ENCODE measurements around the gene MEF2D.

The MEF2D gene

DNA sequence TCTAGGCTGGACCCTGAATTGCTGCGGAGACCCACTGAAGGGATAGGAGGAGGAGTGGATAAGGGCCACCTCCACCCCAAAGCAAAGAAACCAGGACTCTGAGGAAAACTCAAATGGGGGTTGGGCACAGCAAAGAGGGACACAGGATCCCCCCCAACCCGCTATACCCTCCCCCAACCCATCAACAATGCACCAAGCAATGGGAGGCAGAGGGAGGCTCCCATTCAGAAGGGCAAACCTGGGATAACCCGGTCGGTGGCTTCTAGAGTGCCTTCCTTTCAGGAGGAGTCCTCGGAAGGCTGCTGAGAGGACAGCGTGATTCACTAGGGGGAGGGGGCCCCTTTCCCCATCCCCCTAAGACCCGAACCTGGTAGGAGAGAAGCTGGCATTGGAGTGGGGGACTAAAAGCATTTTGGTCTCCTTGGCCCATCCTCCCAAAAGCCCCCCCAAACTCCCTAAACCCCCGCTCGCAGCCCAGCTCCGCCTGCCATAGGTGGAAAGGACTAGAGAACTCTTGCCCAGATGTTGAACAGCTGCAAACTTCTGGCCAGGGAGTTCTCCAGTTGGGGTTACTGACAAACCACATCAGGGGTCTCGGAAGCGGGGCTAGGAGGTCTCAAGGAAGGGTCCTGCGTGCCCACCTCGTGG, 1.3 kb downstream of the MEF2D start:
- DNase-seq: no peak

DNA sequence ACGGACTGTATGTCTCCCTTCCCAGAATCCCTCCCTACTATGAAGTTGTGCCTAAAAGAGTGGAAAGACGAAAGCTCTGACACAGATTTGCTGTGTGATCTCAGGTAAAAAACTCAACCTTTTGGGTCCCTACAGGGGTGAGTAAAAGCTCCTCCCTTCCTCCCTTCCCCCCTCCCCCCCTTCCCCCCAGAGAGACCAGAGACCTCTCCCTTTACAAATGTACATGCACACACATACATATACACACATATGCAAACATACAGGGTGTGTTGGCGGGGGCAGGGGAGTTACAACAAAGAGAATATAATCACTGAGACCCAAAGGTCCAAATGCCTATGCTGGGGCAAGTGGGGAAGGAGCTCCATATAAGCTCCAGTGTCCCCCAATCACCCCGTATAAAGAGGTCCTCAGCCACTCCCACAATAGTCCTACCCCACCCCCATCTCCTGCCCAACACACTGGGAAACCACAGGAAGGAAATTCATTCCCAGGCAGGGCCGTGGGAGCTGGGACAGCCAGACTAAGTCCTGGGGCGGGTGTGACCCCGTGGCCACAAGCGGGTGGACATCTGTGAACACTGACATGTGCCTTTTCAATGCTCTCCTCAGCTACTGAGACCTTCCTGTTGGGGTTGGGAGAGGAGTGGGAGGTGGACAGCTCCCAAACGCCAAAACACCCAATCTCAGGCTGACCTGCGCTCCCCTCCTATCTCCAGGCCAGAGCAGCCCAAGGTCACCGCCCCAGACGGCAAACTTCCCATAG, 2.0 kb downstream of the MEF2D start:
- no peak for DNase-seq

DNA sequence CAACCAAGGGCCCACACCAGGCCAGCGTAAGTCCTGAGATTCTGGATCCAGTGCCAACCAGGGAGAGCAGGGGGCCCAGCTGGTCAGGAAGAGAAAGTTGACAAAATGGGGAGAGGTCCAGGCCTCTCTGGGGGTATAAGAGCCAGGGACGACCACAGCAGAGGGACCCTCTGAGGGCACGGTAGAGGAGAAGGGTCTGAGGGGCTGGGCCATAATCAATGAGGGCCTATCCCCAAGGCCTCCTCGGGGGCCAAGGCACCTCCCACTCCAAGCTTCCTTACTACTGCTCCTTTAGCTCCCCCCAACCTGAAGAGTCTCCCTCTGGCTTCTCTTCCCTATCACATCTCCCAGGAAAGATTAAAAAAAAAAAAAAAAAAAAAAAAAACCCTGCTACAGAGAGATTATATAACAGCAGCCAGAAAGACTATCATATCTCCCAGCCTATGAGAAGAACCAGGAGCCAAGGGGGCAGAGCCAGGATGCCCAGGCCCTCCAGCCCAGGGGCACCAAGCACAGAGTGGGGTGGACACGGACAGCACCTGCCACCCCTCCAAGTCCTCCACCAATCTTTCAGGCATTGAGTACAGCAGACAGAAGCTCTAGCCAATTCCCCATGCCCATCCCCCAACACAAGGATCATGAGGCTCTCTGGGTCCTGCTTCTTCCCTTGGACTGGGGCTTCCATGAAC, 2.7 kb downstream of the MEF2D start:
- no peak for DNase-seq

DNA sequence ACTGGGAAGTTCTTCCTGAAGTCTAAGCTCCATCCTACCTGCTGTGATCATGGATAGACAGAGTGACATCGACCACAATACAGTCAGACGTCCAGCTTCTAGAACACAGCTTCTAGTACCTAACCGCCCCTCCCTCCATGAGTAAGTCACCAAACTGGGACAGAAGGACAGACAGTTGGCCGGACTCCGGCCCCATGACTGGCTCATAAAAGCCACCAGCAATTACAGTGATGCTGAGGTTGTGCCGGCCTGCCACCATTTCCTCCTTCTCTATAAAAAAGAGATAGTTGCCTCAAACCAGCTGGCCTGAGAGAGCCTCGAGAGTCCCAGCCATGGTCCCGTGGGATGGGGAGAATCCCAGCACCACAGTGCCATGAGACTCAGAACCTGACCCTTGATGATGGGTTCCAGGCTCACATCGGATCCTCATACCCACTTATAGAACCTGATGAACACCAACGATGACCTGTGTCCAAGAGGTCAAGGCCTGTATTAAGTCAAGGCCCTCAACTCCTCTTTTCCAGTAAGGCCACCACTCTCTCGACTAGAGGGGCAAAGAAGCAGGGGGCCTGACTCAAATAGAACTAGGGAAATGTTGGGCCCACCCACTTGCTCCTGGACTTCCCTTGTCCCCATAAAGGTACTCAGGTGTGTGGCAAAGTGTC, 3.4 kb downstream of the MEF2D start:
- no peak for DNase-seq

DNA sequence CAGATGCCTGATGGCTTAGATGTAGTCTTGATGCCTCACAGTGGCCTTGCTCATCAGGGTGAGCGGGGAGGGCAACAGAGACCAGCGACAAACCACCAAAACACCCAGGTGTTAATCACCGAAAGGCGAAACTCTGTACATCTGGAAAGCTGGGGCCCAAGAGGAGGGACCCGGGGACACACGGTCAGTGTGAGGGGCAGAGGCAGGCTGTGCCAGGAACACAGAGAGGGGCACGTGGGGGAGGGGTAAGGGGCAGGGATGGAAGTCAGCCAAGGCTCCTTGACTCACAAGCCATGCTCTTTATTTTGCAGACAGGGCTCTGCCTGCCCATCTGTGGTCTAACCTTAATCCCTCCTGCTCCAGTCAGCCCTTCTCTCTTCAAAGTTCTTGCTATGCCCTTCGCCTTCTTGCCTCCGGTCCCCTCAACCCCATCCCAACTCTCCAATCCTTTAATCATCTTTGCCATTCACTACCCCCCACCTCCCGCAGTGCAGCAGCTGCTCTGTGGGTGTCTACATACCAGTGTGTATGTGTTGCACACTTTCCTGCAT, 4.3 kb downstream of the MEF2D start:
- peak; percentile 32 for DNase-seq

DNA sequence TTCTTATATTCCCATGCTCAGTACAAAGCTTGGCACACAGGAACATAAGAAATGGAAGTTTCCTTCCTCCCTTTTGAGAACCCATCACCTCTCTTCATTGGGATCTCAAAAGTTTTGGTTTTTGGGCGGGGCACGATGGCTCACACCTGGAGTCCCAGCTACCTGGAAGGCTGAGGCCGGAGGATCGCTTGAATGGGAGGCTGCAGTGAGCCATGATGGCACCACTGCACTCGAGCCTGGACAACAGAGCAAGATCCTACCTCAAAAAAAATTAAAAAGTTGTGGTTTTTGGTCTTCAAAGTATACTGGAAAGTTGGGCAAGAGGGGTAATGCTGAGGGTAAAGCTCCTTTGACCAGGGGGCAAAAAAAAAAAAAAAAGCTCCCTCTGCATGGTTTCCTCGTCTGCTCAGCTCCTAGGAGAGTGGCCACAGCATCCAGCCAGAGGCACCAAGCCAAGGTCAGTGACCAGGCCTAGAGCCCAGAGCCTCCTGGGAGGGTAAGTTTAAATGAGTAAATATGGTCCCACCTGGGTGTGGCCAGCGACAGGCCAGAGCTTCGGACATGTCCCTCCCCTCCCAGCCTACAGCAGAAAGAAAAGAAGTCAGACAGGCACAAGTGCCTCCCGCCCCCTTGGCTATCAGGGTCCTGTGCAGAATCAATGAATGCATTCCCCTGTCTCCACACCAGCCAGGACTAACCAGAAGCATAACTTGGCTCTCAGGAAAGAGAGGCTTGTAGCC, 5.0 kb downstream of the MEF2D start:
- DNase-seq: no peak

DNA sequence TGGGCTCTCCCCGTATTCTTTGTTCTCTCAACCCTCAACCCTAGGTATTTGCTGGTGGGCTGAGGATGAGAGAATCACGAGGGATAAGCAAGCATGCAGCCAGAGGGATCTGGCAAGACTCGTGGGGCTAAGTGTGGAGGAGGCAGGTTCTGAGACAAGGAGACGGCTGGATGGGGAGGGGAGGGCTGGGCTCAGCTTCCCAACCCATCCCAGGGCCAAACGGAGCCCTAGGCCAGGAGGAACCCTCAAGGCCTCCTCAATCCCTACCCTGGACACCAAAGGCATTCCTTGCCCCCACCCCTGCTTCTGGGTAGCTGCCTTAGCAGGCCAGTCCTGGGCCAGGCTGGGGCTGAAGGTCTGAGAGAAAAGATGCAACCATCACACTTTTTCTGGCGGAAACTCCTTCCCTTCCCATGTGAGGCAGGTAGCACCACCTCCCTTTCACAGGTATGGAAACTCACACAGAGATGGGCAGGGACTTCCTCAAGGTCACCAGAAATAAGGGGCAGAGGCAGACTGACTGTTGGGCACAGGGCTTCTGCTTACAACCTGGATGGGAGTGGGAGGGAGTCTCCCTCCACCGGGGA, 6.2 kb downstream of the MEF2D start:
- DNase-seq: no peak

DNA sequence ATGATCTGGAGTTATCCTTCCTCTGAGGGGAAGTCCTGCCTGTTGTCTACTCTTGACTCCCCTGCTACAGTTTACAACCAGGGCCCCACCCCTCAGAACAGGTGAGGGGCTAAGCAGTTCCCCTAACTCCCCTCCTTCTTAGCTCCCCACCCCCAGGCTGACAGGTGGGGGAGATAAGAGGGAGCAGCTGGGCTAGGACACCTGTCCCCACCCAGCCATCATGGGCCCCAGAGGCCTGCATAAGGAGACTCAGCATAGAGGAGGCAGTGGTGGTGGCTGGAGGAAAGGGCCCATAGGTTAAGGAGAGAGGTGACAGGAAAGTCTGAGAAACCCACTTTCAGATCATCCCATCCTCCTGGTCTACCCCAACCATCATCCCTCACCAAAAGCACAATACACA, 6.8 kb downstream of the MEF2D start:
- no peak for DNase-seq

DNA sequence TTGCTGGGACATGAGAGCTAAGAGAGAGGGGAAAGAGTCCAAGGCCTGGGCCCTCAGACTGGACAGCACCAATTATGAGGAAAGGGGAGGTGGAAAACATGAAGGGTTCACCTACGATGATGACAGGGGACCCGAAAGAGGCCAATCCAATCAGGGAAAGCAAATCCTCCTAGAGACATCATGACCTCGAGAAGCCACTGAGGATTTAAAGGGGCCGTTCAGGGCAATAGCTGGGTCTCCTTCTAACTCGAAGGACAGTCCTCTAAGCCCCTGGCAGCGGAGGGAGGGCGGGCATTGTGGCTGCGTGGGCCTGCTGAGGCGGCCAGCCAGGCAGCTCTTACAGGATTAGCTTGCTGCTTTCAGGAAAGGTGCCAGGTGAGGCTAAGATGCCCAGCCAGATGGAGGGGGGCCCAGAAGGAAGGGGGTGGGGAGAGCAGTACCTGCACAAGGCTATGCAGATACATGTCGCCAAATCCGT, 7.4 kb downstream of the MEF2D start:
- no peak for DNase-seq

DNA sequence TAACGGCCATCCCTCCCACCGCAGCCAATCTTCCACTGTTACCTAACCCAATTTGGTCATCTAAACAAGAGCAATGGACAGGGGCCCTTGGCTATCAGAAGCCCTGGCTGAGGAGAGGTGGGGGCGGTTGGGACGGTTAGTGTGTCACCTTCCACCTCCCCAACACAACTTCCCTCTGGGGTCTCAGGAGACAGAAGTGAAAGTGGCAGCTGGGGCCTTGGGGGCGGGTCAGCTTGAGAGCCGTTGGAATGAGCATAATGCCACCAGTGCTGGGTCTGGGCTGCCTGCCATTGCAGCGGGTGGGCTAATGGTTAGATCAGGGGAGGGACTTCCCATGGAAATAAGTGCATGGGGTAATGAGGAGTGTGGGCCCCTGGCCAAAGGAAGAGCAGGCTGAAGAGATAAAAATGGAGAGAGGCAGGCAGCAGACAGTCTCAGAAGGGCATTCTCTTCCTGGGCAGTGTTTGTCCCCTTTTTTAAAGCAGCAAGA, 7.9 kb downstream of the MEF2D start:
- DNase-seq: no peak

DNA sequence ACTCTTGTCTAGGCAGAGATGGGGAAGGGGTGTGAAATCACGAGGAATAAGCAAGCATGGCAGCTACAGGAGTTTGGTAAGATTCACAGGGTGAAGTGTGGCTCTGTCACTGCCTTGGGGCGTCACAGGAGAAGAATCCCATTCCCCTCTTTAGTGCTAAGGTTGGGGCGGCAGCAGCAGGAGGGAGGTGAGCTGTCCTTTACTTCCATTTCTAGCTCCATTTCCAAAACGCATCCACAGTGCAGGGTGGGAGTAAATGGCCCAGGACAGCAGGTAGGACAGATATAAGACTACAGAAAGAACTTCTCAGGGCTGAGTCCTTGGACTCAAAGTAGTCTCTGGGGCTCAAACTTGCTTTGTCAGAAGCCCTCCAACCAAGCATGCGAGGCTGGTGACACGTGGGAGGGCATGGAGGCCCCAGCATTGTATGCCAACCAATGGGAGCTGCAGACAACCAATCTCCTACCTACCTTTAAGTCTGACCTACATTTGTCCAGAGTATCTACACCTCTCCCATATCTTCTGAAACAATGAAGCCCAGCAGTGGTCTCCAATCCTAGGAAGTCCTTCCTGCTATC, 8.5 kb downstream of the MEF2D start:
- DNase-seq: no peak

DNA sequence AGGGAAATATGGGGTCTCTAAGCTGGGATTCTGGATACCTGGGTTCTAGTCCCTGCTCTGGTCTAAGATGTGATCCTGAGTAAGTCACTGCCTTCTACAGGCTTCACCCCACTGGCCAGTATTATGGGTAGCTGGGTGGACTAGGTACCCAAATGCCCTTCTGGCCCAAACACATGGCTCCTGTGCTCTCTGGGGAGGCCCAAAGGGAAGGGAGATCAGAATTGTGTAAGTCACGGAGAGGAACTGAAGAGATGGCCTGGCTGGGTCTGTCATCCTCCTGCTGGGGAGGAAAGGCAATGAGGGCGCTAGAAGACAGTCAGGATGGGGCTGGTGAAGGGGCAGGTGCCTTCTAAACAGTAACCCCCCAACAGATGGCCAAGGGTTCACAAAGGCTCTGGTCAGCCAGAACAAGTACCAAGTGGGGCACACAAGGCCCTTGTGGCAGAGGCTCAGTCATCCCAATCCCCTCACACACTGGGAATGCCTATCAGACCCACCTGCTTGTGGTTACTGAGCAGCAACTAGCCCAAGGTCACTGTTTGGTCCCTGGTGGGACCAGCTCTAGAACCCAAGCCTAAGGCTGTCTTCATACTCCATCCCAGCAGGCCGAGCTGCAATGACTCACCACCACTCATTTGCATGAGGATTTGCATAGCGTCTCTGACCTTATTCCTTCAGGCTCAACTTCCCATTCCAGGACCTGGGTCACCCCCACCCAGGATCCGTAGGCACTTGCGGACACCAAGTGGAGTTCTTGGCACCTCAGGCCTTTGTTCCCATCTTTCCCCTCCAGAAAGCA, 9.2 kb downstream of the MEF2D start:
- no peak for DNase-seq

DNA sequence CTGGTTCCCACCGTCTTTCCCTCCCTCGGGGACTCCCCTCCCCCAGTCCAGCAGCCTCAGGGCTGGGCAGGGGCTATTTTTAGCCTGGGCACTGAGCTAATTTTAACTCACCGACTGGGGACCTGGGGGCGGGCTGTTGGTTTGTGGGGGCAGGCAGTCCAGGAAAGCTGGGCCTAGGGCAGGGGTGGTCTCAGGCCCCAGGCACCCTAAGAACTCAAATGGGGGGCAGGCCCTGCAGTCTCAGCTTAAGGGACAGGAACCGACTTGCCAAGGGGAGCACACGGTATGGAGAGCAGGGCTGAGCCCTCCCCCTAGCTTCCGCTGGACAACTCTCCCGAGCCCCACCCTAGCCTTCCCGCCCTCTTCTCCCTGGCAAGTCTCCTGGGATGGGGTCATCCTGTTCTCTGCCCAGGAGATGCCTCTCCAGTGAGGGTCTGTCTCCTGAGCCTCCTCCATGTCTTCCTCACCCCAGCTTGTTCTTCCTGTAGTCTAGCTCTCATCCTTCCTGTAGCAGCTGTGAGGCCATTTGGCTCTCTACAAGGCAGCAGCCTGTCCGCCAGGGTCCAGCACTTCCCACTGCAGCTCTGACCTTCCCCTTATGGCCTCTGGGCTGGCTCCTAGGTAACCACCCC, 10.1 kb downstream of the MEF2D start:
- no peak for DNase-seq

DNA sequence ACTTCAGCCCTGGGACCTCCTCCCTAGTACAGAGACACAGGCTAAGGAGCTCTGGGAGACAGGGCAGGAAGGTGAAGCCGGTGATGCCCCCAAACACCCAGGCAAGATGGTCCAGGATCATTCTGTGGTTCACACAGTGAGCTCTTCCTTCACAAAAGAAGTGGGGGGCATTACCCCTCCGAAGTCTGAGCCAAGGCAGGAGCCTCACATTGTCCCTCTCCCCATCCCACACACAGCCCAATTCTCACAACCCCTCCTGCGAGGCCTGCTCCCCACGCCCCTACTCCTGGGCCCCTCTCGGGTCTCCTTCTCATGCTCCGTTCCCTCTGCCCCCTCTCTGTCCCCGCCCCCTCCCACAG, 10.7 kb downstream of the MEF2D start:
- DNase-seq: no peak

DNA sequence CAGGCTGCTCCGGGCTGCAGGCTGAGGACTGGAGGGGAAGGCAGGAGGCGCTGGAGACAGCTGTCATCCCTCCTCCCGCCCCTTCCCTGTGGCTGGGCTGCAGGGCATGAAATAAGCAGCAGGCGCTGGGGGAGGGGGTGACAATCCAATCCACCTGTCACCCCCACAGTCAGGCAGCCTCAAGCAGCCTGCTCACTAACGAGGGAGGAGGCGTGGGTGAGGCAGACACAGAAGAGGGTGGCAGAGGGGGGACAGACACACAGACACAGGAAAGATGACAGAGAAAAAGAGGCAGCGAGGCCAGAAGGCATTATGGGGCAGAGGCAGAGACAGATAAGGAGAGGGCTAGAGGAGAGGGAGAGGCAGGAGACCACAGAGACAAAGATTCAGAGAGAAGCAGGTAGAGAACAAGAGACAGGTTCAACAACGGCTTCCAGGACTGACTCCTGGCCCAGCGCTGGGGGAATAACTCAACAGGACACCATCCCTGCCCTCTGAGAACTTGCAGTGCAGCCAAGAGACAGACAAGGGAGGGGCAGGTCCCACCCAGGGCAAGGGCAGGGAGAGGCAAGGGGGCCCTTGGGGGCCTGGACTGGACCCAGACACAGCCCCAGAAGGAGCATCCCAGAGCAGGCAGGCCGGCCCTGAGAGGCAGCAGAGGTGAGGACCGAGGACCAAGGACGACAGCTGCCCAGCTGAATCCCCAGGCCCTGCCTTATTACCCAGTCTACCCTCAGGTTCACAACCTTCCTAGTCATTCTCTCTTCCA, 11.2 kb downstream of the MEF2D start:
- peak; percentile 53 for DNase-seq

DNA sequence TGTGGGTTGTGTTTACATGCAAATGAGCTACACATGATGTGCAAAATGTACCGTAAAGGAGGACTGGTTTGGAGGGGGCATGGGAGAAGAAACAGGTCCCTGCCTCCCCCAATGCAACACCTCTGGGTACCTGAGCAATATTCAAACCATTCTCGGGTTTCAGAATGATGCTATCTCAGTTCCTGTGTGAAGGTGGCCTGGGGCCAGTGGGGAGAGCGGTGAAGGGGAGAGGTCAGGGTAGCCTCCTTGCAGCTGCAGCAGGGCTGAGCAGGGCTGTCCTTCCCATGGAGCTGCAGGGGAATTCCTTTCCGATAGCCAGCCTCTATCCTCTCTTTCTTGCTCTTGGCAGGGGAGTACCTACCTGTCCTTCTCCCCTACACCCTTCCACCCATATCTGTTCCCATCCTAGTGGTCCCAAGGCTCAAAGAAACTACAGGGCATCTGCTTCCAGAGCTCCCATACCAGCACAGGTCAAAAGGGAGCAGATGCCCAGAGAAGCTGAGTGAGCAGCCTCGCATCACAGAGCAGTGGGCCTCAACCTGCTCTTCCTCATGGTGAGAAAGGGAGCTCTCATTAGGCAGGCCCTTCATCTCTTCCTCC, 11.9 kb downstream of the MEF2D start:
- DNase-seq: peak; percentile 57

DNA sequence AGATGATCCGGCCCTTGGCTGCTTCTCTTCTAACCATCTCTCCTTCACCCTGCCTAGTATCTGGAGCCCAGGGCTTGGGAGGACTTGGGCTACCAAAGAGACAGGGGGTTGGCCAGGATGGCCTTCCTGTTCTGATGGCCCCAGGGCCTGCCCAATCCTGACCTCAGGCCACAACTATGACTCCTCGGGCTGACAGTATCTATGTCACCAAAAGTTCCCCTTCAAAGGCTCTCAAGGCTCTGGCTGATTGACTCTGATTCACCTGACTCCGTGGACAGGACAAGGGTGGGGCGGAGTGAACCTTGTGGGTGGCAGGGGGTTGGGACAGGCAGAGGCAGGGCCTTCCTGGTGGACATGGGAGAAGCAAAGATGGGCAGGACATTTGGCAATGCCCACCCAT, 12.7 kb downstream of the MEF2D start:
- DNase-seq: peak; percentile 53

DNA sequence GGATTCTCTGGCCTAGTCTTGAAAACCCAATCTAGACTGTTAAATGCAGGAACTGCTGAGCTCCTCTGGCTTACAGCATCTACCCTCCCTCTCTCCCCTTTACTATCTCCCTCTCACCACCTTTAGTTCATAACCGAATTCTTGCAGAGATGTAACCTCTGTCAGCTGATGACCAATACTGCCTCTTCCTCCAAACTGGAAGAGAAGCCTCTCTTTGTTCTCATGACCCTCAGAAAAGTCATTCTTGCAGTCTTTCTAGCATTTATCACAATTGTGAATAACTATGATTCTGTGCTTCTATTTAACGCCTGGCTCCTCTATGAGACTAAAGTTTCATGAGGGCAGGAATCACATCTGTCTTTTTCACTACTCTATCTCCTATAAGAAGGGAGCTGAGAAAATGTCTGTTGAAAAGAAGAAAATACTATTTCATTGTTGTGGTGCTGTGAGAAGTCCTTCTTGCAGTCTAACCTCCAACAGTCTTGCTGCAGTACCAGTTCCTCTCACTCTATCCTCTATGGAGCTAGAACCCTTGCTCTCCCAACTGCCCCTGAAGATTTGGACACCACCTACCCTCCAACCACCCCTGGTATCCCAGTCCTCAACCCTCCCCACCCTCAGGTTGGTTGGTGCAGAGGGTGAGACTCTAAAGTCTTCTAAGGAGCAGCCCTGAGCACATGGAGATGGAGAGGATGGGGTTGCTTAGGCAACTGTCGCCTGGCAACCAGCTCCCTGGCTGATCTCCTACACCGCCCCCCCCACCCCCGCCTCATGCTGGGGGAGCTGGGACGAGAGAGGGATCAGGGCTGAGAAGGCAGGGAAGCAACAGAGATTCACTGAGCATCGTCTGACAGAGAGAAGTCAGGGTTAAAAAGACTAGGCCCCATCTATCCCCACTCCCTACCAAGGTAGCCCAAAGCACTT, 13.9 kb downstream of the MEF2D start:
- no peak for DNase-seq
